Fibroblast of lung (primary cell): Measurements from ENCODE around the gene SEC14L5.

Experiments
- CTCF ChIP-seq, 2 donors: IDR thresholded peaks in 1 of 2; conservative IDR thresholded peaks in 1 of 2; 1 replicate in 1 of 2; 2 replicates in 1 of 2; pipeline ENCODE4 v1.5.1; 2011 to 2012; ENCODE audit warnings: low read length in 2 of 2, control low read depth in 1 of 2, inconsistent platforms in 1 of 2, low read depth in 1 of 2, mild to moderate bottlenecking in 1 of 2
- EZH2 ChIP-seq: IDR thresholded peaks from 2 replicates; pipeline ENCODE4 v1.5.1; 2012; ENCODE audit warnings: low read length, control low read depth, mild to moderate bottlenecking; ENCODE audit errors: missing control alignments

GRCh38 chr16:4911970-4912386 lies 46.2 kb upstream of the SEC14L5 start:
- no peak for TF ChIP-seq CTCF (conservative IDR thresholded peaks at IDR 0.05 in 1 of 2, IDR thresholded peaks at IDR 0.05 in 1 of 2; ENCODE audit: low read depth in 1 of 2, low read length in 2 of 2)
- TF ChIP-seq EZH2, result no peak
